ENCODE results near the gene BRI3.

DNA sequence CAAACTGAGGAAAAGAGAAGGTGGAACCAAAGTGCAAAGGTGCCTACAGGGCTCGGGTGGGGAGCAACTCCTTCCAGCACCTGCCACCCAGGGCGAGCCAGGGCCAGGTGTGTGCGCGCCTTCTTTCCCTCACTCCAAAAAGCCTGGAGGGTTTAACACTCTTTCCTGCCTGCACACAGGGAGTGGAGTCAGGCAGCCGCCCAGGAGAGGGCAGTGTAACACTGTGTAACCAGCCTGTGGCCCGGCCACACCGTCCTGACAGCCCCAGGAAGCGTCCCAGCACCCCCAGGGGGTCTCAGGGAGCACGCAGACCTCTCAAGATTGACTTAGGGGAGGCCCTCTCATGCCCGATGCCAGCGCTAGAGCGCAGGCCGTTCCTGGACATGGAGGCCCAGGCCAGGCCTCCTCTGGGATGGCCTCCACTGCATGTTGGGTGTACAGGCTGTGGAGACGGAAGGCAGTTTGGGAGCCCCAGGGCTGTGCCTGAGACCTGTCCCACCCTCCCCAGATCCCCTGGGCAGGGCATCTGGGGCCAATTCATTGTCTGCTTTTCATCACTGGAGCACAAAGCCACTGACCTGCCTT, 13.4 kb downstream of the BRI3 start:
- peak in 5 of 6 experiments; percentile 58 to 91 (median 75) for TF ChIP-seq CTCF (IDR thresholded peaks at IDR 0.05)
- TF ChIP-seq POLR2A (IDR thresholded peaks at IDR 0.05) = no peak
